ENCODE measurements around the gene VWC2L.

The VWC2L gene

DNA sequence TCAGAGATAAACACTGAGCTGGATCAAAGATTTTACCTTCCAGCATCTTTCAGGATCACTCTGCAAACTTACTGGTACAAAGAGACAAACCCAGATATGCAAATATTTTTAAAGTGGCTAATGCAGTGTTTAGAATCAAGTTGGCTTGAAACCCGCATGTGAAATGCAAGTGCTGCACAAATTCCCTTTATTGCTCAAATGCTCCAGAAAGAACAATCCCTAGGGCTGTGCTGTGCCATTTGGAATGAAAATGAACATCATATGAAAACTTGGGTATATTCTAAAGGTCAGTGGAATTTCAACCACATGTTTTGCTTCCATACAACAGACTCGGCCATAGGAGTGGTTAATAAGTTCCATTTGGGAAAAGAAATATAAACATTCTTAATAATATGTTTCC is 139.1 kb downstream of the VWC2L start:
- H3K9me3 ChIP-seq (ENCODE audit: severe bottlenecking): no peaks in the 10 kb centered on the region
- no peak overlapping the region for H3K4me3 ChIP-seq (ENCODE audit: low read depth, low read length)
- H3K27ac ChIP-seq: no peak overlapping the region
- TF ChIP-seq, protein P1, sequence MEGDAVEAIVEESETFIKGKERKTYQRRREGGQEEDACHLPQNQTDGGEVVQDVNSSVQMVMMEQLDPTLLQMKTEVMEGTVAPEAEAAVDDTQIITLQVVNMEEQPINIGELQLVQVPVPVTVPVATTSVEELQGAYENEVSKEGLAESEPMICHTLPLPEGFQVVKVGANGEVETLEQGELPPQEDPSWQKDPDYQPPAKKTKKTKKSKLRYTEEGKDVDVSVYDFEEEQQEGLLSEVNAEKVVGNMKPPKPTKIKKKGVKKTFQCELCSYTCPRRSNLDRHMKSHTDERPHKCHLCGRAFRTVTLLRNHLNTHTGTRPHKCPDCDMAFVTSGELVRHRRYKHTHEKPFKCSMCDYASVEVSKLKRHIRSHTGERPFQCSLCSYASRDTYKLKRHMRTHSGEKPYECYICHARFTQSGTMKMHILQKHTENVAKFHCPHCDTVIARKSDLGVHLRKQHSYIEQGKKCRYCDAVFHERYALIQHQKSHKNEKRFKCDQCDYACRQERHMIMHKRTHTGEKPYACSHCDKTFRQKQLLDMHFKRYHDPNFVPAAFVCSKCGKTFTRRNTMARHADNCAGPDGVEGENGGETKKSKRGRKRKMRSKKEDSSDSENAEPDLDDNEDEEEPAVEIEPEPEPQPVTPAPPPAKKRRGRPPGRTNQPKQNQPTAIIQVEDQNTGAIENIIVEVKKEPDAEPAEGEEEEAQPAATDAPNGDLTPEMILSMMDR (IDR thresholded peaks at IDR 0.05; ENCODE audit: low read depth, low read length): no peak
- H3K27me3 ChIP-seq (ENCODE audit: insufficient read depth, low read depth, severe bottlenecking): no peaks in the 10 kb centered on the region
- no peak for DNase-seq
- no peaks in the 10 kb centered on the region for H3K36me3 ChIP-seq

DNA sequence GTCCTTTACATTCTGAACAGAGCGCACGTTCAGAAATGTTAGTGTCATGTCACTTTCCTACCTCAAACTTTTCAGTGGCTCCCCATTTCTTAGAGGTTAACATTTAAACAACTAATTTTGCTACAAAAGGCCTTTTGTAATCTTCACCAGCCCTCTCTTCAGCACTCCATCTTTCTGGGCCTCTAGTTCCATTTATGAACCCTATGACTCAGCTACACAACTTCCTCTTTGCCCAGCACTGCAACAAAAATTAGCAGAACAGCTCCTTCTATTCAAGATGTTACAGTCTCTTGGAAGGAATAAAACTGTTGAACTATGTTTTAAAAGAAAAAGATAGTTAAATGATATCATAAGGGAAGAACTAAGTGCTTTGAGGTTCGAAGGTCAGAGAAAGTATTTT is 139.9 kb downstream of the VWC2L start:
- no peaks in the 10 kb centered on the region for H3K27me3 ChIP-seq (ENCODE audit: insufficient read depth, low read depth, severe bottlenecking)
- no peak overlapping the region for H3K4me3 ChIP-seq (ENCODE audit: low read depth, low read length)
- no peaks in the 10 kb centered on the region for H3K36me3 ChIP-seq
- no peaks in the 10 kb centered on the region for H3K9me3 ChIP-seq (ENCODE audit: severe bottlenecking)
- no peak for DNase-seq
- TF ChIP-seq, protein P1 (IDR thresholded peaks at IDR 0.05; ENCODE audit: low read depth, low read length): no peak
- H3K27ac ChIP-seq: no peak overlapping the region

DNA sequence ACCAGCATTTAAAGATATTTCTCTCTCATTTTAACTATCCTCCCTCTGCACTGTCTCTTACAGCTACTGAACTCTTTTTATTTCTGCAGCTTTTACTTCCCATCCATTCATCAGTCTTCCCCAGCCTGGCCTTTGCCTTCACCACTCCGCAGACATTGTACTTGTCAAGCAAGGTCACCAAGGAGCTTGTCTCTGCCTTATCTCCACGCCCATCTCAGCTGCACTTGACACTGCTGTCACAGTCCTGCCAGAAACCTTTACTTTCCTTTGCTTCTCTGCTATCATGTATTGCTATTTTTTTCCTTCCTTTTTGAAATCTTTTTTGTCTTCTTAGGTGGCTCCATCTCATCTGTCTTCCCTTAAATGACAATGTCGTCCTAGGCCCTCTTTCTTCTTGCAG is 147.0 kb downstream of the VWC2L start:
- Histone ChIP-seq H3K27ac (no peak overlapping the region), H3K9me3 (ENCODE audit: severe bottlenecking) (no peaks in the 10 kb centered on the region)
- TF ChIP-seq, protein P1 (IDR thresholded peaks at IDR 0.05; ENCODE audit: low read depth, low read length): no peak

DNA sequence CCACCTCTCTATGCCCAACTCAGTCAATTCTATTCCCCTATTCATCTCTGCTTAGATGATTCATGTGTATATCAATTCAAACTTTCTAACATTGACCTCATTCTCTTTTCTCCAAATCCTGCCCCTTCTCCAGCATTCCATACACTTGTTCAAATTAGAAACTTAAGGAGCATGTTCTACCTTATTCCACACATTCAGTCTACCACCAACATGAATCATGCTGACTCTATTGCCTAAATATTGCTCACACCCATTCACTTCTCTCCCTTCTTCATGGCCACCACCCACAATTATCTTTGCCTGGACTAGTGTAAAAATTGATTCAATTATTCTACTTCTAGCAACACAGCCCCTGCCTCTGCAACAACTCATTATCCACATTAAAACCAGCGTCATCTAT is 147.5 kb downstream of the VWC2L start:
- H3K4me3 ChIP-seq (ENCODE audit: low read depth, low read length): no peak overlapping the region
- TF ChIP-seq, protein P1 (IDR thresholded peaks at IDR 0.05; ENCODE audit: low read depth, low read length): no peak

More for the DNA sequence above, 147.0 kb downstream of the VWC2L start:
- Histone ChIP-seq H3K27me3 (ENCODE audit: insufficient read depth, low read depth, severe bottlenecking) (no peaks in the 10 kb centered on the region), H3K4me3 (ENCODE audit: low read depth, low read length) (no peak overlapping the region), H3K36me3 (no peaks in the 10 kb centered on the region)
- no peak for DNase-seq

DNA sequence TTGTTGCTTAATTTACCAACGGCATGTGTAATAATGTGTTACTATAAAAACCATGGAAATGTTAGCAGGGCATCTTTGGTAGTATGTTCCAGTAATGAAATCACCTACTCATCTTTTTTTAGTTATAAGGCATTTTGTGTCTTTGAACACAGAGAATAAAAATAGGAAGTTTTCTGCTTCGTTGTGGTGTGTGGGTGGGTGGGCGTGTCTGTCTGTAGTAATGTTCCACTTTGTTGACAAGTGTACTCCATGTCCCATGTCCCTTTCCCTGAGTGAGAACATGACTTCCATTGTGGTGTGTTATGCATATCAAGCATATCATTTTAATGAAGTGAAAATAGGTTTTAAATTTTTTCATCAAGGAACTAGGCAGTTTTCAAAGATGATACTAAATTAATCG is 149.3 kb downstream of the VWC2L start:
- Histone ChIP-seq H3K27me3 (ENCODE audit: insufficient read depth, low read depth, severe bottlenecking) (no peaks in the 10 kb centered on the region), H3K36me3 (no peaks in the 10 kb centered on the region), H3K4me3 (ENCODE audit: low read depth, low read length) (no peak overlapping the region), H3K27ac (no peak overlapping the region), H3K9me3 (ENCODE audit: severe bottlenecking) (no peaks in the 10 kb centered on the region)
- TF ChIP-seq, protein P1 (IDR thresholded peaks at IDR 0.05; ENCODE audit: low read depth, low read length): no peak
- DNase-seq: no peak

More for the DNA sequence above, 147.5 kb downstream of the VWC2L start:
- no peaks in the 10 kb centered on the region for H3K9me3 ChIP-seq (ENCODE audit: severe bottlenecking)
- no peak overlapping the region for H3K27ac ChIP-seq
- no peaks in the 10 kb centered on the region for H3K36me3 ChIP-seq
- no peak for DNase-seq
- H3K27me3 ChIP-seq (ENCODE audit: insufficient read depth, low read depth, severe bottlenecking): no peaks in the 10 kb centered on the region

DNA sequence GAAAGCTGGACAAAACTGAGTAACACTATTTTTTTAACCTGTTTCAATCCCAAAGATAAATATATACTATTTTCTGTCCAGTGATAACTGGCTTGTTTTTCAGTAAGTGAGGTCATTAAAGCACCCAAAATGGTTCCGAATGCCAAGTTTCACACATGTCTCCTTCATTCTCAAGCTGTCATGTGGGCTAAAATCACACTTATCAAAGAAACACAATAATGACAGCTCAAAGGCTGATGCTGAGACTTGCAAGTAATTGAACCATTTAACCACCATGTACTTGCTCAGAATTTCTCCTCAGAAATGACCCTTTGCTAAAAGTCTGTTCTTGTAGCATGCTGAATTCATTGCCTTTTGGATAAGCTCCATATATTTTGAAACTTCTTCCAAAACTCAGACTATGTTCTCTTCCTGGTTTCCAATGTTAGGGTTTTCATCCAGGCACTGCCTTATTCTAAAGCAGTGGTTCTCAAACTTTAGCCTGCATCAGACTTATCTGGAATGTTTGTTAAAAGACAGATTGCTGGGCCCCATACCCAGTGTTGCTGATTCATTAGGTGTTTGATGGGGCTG is 149.8 kb downstream of the VWC2L start:
- Histone ChIP-seq H3K27me3 (ENCODE audit: insufficient read depth, low read depth, severe bottlenecking) (no peaks in the 10 kb centered on the region), H3K9me3 (ENCODE audit: severe bottlenecking) (no peaks in the 10 kb centered on the region), H3K4me3 (ENCODE audit: low read depth, low read length) (no peak overlapping the region), H3K36me3 (no peaks in the 10 kb centered on the region), H3K27ac (no peak overlapping the region)
- TF ChIP-seq, protein P1 (IDR thresholded peaks at IDR 0.05; ENCODE audit: low read depth, low read length): no peak
- DNase-seq: no peak

All from WERI-Rb-1 (cell line).